Ishikawa (cell line): ENCODE data around the gene MYLK3.

Source experiments
- CEBPB ChIP-seq: IDR thresholded peaks from 2 replicates; pipeline ENCODE4 v1.6.1; 2012
- CREB1 ChIP-seq: IDR thresholded peaks from 2 replicates; pipeline ENCODE4 v1.6.1; 2012; ENCODE audit warnings: low read depth
- EGR1 ChIP-seq: IDR thresholded peaks from 2 replicates; pipeline ENCODE4 v1.6.1; 2012
- EP300 ChIP-seq: IDR thresholded peaks from 2 replicates; pipeline ENCODE4 v1.6.1; 2012; ENCODE audit warnings: borderline replicate concordance
- FOXM1 ChIP-seq: IDR thresholded peaks from 2 replicates; pipeline ENCODE4 v1.6.1; 2012; ENCODE audit warnings: low read depth, borderline replicate concordance
- NFIC ChIP-seq: IDR thresholded peaks from 2 replicates; pipeline ENCODE4 v1.6.1; 2012
- RAD21 ChIP-seq: IDR thresholded peaks from 2 replicates; pipeline ENCODE4 v1.6.1; 2012; ENCODE audit warnings: low read depth
- TAF1 ChIP-seq: IDR thresholded peaks from 2 replicates; pipeline ENCODE4 v1.6.1; 2012; ENCODE audit warnings: low read depth, mild to moderate bottlenecking
- TCF12 ChIP-seq: IDR thresholded peaks from 2 replicates; pipeline ENCODE4 v1.6.1; 2012; ENCODE audit warnings: low read depth
- TEAD4 ChIP-seq: IDR thresholded peaks from 2 replicates; pipeline ENCODE4 v1.6.1; 2012
- YY1 ChIP-seq: IDR thresholded peaks from 2 replicates; pipeline ENCODE4 v1.6.1; 2012; ENCODE audit warnings: low read depth
- ZBTB7A ChIP-seq: IDR thresholded peaks from 2 replicates; pipeline ENCODE4 v1.6.1; 2012; ENCODE audit warnings: low read depth
- TF ChIP-seq, protein P1 (sequence below): IDR thresholded peaks from 2 replicates; pipeline ENCODE4 v1.6.1; 2012
- TF ChIP-seq, protein P2 (sequence below): IDR thresholded peaks from 2 replicates; pipeline ENCODE4 v1.6.1; 2012
- TF ChIP-seq, protein P3 (sequence below): IDR thresholded peaks from 2 replicates; pipeline ENCODE4 v1.6.1; 2012; ENCODE audit warnings: low read depth, mild to moderate bottlenecking

The MYLK3 gene

DNA sequence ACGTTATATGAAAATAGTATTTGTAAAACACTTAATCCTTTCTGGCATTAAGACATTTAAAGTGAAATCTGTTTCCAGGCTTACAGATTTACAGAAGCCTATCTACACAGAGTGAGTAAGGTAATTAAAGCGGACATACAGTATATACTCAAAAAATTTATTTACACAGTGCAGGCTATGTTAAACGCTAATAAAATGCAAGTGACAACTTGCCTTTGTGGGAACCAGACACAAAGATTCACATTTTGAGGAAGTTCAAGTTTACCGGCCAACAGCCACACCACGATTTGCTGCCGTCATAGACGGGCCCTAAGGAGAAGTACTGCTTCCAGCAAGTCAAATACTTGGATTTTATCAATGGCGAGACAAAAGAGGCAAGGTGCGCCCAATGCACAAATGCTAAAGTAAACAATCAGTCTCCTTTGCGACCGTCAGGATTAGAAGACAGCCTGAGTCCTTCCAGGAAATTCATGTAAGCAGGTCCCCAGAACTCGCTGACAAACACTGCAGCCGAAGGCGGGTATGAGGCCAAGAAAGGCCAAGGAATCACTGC is 60.0 kb downstream of the MYLK3 start:
- TF ChIP-seq, protein P1, sequence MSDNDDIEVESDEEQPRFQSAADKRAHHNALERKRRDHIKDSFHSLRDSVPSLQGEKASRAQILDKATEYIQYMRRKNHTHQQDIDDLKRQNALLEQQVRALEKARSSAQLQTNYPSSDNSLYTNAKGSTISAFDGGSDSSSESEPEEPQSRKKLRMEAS, result no peak
- no peak; the same call in 1 of the 2 replicates for TF ChIP-seq TAF1
- no peak for TF ChIP-seq EP300
- no peak for TF ChIP-seq TCF12
- no peak for TF ChIP-seq ZBTB7A
- TF ChIP-seq NFIC, result no peak
- TF ChIP-seq YY1, result no peak
- TF ChIP-seq, protein P2, sequence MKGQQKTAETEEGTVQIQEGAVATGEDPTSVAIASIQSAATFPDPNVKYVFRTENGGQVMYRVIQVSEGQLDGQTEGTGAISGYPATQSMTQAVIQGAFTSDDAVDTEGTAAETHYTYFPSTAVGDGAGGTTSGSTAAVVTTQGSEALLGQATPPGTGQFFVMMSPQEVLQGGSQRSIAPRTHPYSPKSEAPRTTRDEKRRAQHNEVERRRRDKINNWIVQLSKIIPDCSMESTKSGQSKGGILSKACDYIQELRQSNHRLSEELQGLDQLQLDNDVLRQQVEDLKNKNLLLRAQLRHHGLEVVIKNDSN, result no peak
- no peak for TF ChIP-seq FOXM1
- no peak for TF ChIP-seq CREB1
- no peak for TF ChIP-seq CEBPB
- TF ChIP-seq TEAD4, result no peak
- TF ChIP-seq, protein P3, sequence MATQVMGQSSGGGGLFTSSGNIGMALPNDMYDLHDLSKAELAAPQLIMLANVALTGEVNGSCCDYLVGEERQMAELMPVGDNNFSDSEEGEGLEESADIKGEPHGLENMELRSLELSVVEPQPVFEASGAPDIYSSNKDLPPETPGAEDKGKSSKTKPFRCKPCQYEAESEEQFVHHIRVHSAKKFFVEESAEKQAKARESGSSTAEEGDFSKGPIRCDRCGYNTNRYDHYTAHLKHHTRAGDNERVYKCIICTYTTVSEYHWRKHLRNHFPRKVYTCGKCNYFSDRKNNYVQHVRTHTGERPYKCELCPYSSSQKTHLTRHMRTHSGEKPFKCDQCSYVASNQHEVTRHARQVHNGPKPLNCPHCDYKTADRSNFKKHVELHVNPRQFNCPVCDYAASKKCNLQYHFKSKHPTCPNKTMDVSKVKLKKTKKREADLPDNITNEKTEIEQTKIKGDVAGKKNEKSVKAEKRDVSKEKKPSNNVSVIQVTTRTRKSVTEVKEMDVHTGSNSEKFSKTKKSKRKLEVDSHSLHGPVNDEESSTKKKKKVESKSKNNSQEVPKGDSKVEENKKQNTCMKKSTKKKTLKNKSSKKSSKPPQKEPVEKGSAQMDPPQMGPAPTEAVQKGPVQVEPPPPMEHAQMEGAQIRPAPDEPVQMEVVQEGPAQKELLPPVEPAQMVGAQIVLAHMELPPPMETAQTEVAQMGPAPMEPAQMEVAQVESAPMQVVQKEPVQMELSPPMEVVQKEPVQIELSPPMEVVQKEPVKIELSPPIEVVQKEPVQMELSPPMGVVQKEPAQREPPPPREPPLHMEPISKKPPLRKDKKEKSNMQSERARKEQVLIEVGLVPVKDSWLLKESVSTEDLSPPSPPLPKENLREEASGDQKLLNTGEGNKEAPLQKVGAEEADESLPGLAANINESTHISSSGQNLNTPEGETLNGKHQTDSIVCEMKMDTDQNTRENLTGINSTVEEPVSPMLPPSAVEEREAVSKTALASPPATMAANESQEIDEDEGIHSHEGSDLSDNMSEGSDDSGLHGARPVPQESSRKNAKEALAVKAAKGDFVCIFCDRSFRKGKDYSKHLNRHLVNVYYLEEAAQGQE, result no peak
- no peak for TF ChIP-seq RAD21
- TF ChIP-seq EGR1, result no peak

DNA sequence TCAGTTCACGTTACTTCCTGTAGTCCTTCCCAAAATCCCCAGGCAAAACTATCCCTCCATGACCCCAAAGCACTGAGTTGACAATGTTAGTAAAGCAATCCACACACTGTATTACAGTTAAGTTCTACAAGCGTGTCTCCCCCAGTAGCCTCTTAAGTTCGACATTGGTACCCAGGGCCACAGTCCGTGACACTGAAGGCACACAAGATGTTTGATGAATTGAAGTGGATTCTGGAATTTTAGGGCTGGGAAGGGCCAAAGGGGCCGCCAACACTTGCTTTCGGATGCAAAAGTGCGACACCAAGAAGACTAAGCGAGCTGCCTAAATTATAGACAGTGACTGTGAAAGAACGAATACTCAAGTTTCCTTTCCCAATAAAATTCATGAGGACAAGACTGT is 60.7 kb downstream of the MYLK3 start:
- TF ChIP-seq FOXM1 (no peak), EP300 (no peak), ZBTB7A (no peak), RAD21 (no peak), TCF12 (no peak), EGR1 (no peak), NFIC (no peak), YY1 (no peak)
- TF ChIP-seq, protein P2, result no peak
- TF ChIP-seq, protein P3, result no peak

DNA sequence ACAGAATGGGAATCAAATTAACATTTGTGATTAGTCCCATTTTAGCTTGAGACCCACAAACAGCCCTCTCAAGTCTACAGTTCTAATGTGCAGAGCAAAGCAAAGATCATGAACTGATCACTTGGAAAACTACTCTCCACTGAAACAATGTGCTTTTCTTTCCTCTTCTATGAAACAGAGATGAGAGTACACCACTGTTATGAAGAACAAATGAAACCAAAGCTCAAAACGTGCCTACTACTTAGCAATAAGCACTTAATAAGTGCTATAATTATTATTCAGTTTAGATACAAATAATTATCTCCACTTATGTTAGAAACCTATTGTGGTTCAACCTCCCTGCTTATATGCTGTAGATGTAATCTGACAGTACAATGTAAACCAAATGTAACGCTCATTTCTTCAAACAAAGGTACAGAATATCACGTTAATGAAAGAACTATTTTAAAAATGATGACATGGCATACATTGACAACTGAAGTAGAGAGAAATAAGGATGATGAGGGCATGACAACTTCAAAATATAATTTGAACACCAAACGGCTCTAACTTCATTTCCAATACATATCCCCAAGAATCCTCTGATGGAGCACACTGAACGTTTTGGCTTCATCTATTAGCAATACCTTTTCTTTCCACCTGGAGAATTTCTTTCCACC is 61.2 kb downstream of the MYLK3 start:
- TF ChIP-seq FOXM1, result no peak
- TF ChIP-seq, protein P1, result no peak
- no peak for TF ChIP-seq CREB1
- no peak for TF ChIP-seq ZBTB7A
- TF ChIP-seq TCF12, result no peak
- no peak for TF ChIP-seq CEBPB
- no peak for TF ChIP-seq RAD21
- TF ChIP-seq, protein P2, result no peak
- no peak for TF ChIP-seq TAF1
- TF ChIP-seq NFIC, result no peak

DNA sequence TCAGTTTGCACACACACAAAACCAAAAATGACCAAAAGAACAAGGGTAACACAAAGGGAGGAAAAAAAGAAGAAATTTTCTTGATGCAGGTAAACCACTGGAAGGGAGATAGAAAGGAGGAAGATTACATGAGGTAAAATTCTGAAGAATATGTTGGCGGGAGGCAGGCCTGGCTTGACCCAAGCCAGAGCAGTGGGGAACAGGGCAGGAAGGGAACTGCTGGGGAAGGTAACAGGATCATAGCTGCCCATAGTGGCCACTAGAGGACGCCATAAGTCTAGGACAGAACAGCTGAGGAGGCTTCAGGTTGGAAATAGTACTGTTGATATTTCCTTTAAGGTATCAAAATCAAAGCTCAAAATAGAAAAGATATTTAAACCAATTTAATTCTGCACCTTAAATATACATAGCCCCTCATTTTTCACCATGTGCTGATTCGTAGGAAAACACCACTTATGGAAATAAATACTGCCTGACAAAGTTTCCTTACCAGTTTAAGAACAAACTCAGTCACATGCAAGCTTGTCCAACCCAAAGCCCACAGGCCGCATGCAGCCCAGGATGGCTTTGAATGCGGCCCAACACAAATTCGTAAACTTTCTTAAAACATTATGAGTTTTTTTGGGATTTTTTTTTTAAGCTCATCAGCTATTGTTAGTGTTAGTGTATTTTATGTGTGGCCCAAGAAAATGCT is 74.7 kb downstream of the MYLK3 start:
- TF ChIP-seq RAD21 (peak; percentile 81), TCF12 (no peak), TAF1 (no peak), CREB1 (no peak)

DNA sequence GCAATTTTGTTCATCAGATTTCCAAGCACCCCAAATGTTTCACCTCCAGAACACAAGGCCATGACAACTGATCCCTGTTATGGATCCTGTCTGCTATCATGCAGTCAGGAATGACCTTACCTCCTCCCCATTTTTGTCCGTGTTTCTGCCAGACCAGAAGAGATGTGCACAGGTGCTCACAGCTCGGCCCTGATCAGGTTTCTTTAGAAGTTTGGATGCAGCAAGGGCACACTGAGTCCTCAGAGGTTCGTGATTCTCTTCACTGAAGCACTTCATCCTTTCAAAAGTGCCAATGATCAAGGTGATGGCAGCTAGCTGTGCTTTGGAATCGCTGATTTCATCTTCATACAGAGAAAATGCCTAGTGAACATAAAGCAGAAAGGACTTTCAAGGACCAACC is 86.0 kb downstream of the MYLK3 start:
- no peak for TF ChIP-seq CEBPB
- TF ChIP-seq, protein P2, result no peak
- TF ChIP-seq, protein P1, result no peak
- TF ChIP-seq TEAD4, result no peak
- TF ChIP-seq NFIC, result no peak
- no peak for TF ChIP-seq EGR1
- no peak for TF ChIP-seq TCF12
- no peak for TF ChIP-seq ZBTB7A
